HL-60 (cell line): ENCODE results near the gene TIA1.
"Not testable (repeated sequence)": the region's sequence is repeated elsewhere in the genome, so short reads cannot be mapped to it uniquely, and the experiment has no call there.

Experiments used
- CTCF ChIP-seq: IDR thresholded peaks from one replicate; pipeline ENCODE4 v1.5.1; 2011; ENCODE audit warnings: low read length, control low read depth, inconsistent platforms; ENCODE audit not compliant: insufficient read depth
- GABPA ChIP-seq: IDR thresholded peaks from 2 replicates; pipeline ENCODE4 v1.6.1; 2012; ENCODE audit warnings: low read depth
- POLR2AphosphoS5 ChIP-seq: IDR thresholded peaks from 2 replicates; pipeline ENCODE4 v1.6.1; 2012; ENCODE audit warnings: low read depth
- REST ChIP-seq: IDR thresholded peaks from 2 replicates; pipeline ENCODE4 v1.6.1; 2012; ENCODE audit warnings: low read depth; ENCODE audit not compliant: insufficient replicate concordance
- SPI1 ChIP-seq: IDR thresholded peaks from 2 replicates; pipeline ENCODE4 v1.6.1; 2012; ENCODE audit warnings: low read depth, mild to moderate bottlenecking, borderline replicate concordance

GRCh38 chr2:70269422-70270302 lies 21.2 kb upstream of the TIA1 start:
- TF ChIP-seq CTCF, POLR2AphosphoS5, REST, SPI1, GABPA: not testable (repeated sequence)
